Renal cortex interstitium (tissue), 11 donors: ENCODE data around the gene RIPK1. TPM values are rescaled to one million over a fixed set of nuclear protein-coding genes. Genes with fewer than 3 reads are reported as not detected.
"Not testable (repeated sequence)": the region's sequence is repeated elsewhere in the genome, so short reads cannot be mapped to it uniquely, and the experiment has no call there.

Experiments
- DNase-seq, 11 donors: peaks; one replicate each; pipeline ENCODE4 v3.0.0-alpha.2; 2013; ENCODE audit warnings: low read depth in 9 of 11, low spot score in 4 of 11; ENCODE audit errors: extremely low read depth in 1 of 11
- polyA plus RNA-seq, 3 donors: library from polyadenylated mRNA; unstranded; fragments of 120-200 nt; gene quantifications; one replicate each; pipeline ENCODE4 v1.2.1, GENCODE V29; 2013; ENCODE audit not compliant: insufficient read length in 3 of 3

The RIPK1 gene
- polyA plus RNA-seq, 3 donors: 24.6 to 26.8 (median 26.2) TPM

DNA sequence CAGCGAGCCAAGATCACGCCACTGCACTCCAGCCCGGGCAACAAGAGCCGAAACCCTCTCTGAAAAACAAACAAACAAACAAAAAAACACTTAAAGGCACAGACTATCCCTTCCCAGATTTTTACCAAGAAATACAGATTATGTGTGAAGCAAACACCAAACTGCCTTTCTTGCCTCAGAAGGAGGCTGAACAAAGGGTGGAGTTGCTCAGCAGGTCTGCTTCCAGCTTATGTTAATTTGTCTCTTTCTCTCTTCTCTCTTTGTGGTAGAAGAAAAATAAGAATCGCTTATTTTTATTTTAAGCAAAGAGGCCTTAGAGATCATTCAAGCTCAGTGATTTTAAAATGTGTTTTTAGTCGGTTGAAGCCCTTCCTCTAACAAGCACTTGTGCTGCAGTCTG is 74.9 kb downstream of the RIPK1 start:
- DNase-seq: no peak

- DNase-seq: no peak
Observed at GRCh38 chr6:3144571-3144970, 76.3 kb downstream of the RIPK1 start.

DNA sequence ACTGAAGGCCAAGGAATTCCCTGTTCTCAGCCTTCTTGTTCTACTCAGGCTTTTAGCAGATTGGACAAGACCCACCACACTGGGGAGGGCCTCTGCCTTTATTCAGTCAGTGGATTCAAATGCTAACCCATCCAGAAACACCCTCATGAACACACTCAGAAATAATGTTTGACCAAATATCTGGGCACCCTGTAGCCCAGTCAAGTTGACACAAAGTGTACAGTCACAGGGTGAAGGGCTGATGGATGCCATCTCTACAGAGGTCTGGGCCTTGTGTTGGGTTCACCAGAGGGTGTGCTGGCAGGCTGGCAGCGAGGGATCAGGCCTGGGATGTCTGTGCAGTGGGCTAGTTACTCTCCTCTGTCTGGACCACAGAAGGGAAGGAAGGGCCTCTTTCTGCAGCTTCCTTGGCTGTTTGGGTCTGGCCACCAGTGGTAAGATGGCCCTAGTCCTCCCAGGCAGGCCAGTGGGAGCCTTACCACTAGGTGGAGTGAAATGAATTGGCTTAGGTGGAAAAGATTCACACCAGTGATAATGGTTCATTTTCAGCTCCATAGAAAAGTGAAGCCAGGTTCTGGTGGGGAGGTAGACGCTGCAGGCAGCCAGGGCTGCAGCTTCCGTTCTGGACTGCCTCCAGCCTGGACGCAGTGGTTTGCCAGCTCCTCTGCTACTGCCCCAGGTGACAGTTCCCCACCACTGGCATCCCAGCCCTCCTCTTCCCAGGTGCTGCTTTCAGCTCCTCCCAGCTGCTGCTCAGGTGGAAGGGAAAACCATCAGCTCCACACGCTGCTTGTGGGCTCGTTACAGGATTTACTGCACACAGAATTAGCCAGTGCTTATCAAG is 79.8 kb downstream of the RIPK1 start:
- DNase-seq: no peak

DNA sequence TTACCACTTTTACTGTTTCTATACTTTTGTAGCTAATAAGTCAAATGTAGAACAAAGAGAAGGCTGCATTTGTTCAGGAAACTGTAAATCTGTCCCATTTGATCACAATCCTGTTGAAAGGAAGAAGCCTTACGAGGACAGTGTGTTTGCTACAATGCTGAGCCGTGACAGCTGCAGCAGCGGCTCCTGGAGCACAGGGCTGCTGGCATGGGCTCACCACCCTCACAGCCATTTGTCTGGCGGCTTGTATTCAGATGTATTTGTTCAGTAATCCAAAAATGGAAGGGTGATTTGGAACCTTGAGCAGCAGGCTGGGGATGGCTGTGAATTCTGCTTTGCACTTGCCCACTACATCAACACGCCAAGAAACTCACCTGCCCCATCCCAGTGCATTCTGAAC is 83.4 kb downstream of the RIPK1 start:
- DNase-seq: no peak

GRCh38 chr6:3152689-3153088 is 84.4 kb downstream of the RIPK1 start:
- no peak for DNase-seq

- DNase-seq: not testable (repeated sequence)
Observed at GRCh38 chr6:3155416-3155815, 87.1 kb downstream of the RIPK1 start.

GRCh38 chr6:3156184-3157130 is 88.2 kb downstream of the RIPK1 start:
- not testable (repeated sequence) for DNase-seq

DNA sequence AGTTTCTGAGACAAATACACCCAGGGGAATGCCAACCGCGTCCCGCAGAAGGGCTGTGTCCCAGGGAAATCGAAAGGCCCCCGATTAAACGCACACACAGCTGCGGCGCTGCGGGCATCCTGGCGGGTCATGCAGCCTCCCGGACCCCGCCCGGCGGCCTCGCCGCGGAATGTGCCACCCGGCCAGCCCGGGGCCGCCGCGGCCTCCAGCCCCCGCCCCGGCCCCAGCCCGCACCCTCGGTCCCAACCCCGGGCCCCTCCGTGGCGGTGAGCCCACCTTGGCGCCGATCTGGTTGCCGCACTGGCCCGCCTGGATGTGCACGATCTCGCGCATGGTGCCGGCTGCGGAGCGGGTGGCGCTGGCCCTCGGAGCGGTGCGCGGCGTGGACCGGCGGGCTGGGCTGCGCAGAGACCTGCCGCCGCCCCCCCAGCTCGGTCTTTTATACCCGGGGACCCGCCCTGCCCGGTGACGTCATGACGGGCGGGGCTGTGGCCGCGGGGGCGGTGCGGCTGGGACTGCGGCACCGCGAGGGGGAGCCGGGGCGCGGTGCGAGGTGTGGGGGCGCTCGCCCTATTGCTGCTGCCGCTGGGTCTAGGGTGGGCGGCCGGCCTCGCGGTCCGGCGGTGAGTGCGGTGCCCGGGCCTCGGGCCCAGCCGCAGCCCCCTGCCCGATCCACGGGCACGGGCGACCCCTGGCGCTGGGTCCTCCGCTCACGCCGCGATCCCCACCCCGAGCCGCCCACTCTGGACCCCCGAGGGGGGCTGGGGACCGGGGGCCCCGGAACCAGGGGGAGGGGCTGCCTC is 89.0 kb downstream of the RIPK1 start, which contains the start of gene TUBB2A:
Gene TUBB2A, minus strand, starts transcription at position 414 of the 803 bp plus-strand sequence. Its CDS starts 81 bp downstream, at position 333.
- DNase-seq: peak in 5 of 11 donors; percentile 54 to 75 (median 70)

GRCh38 chr6:3159805-3160781 is 91.8 kb downstream of the RIPK1 start:
- no peak for DNase-seq

GRCh38 chr6:3162067-3162497 is 93.8 kb downstream of the RIPK1 start:
- DNase-seq: no peak

- peak in 7 of 11 donors; percentile 53 to 78 (median 64) for DNase-seq
Observed at GRCh38 chr6:3162565-3163247, 94.4 kb downstream of the RIPK1 start.

DNA sequence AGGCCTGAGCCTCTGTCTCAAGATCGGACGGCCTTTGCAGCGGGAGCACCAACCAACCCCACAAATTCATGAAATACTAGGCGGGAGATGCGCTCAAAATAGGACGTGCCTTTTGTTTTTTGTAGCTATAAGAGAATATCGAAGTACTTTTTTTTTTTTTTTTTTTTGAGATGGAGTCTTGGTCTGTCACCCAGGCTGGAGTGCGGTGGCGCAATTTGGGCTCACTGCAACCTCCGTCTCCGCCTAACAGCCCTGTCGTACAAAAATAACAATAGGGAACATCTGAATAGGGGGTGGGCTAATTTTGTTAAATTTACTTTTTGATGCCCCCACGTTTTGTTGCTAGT is 94.9 kb downstream of the RIPK1 start:
- DNase-seq: no peak

DNA sequence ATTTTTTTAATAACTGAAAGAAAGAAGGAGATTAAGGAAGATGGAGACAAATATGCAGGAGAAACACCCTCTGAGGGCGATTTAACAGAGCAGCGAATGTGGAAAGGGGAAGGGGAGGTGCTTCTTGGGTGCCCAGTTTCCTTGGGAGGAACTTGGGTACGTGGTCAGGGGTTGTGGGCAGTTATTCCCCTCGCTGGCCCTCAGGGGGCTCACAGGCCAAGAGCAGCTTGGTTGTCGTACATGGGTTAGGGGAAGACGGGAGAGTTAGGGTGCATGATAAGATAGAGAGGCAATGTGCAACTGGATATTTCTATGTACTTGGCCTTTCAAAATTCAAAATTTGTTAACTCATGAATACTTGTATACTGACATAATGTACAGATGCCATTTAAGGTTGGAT is 96.1 kb downstream of the RIPK1 start:
- DNase-seq: no peak
